ENCODE results near the gene HAS3.
"Not testable (repeated sequence)": the region's sequence is repeated elsewhere in the genome, so short reads cannot be mapped to it uniquely, and the experiment has no call there.

HAS3 gene

DNA sequence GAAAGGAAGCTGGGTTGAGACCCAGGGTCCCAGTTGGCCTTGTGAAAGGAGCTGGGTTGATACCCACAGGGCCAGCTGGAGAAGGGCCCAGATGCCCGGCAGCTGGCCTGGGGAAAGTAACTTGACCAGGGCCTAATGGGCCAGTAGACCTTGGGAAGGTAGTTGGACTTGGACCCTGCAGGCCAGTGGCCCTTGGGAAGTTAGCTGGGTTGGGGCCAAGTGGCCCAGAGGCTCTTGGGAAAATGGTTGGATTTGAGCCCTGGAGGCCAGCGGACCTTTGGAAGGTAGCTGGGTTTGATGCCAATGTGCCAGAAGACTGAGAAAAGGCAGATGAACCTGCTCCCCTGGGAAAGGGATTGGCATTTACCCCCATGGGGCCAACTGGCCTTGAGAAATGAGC lies 13.5 kb downstream of the HAS3 start:
- DNase-seq, result no peak

DNA sequence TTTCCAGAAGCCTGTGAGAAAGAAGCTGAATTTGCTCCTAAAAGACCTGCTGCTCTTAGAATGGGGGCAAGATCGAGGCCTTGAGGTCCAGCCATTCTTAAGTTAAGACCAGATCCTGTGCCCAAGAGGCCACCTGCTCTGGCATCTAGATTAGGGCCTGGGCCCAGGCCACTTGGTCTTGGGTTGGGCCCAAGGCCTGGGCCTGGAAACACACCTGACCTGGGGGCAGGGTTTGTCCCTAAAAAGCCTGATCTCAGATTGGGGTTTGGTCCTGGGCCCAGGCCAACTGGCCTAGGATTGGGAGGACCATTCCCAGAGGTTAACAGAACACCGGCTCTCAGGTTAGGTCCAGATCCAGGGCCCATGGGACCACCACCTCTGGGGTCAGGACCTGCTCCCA lies 14.1 kb downstream of the HAS3 start:
- DNase-seq, result no peak

DNA sequence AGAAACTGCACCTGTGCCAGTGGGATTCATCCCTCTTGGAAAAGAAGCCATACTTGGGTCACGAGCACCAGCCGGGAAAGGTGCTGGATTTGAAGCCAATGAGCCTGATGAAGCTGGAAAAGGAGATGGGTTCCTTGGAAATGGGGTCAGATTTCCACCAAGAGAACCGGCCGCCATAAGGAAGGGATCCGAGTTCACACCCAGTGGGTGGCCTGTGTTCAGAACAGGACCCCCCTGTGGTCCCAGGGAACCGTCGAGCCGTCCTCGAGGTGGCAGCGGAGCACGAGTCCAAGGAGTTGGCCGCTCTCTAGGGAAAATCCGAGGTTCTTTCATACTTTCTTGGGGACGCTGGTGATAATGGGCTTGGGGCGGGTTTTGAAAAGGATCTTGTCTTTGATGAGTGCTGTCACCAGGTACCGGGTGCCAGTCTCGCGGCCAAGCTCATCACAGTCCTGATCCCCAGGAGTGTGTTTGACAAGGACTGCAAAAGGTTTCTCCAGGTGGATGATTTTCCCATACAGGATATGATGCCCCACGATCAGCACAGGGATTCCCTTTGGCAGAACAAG lies 14.7 kb downstream of the HAS3 start:
- no peak for DNase-seq

DNA sequence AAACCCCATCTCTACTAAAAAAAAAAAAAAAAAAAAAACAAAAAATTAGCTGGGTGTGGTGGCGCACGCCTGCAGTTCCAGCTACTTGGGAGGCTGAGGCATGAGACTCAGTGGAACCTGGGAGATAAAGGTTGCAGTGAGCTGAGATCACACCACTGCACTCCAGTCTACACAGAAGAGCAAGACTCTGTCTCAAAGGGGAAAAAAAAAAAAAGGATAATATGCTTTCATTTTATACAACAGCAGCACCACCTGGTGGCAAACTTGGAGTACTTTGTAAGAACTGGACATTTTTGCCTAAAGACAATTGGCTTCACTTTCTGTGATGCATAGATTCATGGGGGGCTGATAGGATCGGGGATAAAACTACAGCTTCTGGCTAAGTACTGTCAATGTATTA lies 18.5 kb downstream of the HAS3 start:
- no peak for DNase-seq

DNA sequence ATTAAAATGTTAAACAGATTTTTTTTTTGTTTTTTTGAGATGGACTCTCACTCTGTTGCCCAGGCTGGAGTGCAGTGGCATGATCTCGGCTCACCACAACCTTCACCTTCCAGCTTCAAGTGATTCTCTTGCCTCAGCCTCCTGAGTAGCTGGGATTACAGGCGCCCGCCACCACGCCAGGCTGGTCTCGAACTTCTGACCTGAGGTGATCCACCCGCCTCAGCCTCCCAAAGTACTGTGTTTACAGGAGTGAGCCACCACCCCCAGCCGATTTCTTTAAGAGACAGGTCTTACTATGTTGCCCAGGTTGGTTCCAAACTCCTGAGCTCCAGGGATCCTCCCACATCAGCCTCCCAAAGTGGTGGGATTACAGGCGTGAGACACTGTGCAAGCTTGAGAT lies 19.0 kb downstream of the HAS3 start:
- not testable (repeated sequence) for DNase-seq

DNA sequence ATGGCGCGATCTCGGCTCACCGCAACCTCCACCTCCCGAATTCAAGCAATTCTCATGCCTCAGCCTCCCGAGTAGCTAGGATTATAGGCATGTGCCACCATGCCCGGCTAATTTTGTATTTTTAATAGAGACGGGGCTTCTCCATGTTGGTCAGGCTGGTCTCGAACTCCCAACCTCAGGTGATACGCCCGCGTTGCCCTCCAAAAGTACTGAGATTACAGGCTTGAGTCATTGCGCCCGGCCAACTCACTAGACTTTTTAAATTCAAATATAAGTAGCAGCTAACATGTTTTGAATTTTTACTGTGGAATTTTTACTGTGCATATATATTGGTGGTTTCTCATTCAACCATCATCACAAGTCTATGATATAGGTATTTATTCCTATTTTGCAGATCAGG lies 19.5 kb downstream of the HAS3 start:
- not testable (repeated sequence) for DNase-seq

DNA sequence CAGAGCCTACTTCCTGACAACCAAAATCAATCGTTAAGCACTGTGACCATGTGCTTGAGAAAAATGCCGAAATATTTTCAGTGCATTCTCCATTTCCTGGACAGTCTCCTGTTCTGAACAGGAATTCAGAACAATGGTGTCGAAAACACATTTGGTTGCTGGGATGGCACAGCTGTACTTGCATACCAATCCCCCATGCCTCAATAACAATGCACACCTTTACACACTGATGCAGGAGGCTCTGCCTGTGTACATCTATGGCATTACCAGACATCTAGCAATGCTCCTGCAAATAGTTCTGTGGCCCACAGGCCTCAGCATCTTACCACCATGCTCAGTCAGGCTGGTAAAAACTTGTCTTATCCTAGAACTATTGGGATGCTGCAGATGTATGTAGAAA lies 20.8 kb downstream of the HAS3 start:
- no peak for DNase-seq

DNA sequence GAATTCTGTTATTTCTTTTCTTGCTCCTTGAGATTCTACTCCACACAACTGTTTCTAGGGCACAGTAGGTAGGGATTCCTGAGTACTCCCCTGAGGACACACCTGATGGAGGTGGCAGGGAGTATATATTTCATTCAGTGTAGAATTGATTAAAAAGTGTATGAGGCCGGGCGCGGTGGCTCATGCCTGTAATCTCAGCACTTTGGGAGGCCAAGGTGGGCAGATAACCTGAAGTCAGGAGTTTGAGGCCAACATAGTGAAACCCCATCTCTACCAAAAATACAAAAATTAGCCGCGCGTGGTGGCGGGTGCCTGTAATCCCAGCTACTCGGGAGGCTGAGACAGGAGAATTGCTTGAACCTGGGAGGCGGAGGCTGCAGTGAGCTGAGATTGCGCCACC lies 21.3 kb downstream of the HAS3 start:
- DNase-seq, result not testable (repeated sequence)

DNA sequence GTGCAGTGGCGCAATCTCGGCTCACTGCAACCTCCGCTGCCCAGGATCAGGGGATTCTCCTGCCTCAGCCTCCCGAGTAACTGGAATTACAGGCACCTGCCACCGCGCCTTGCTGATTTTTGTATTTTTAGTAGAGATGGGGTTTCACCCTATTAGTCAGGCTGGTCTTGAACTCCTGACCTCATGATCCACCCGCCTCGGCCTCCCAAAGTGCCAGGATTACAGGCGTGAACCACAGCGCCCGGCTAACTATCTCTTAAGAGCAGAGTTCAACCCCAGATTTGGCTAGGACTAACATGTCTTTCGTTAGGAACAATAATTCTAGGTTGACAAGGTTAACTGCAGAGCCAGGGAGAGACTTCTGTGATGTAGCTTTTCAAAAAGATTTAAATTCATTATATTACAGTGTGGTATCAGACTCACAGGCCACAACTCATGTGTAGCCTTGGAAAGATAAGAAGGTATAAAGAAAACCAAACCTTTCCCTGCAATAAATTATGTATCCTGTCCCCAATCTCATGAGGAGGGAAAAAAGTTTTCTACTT lies 22.6 kb downstream of the HAS3 start:
- no peak for DNase-seq

DNA sequence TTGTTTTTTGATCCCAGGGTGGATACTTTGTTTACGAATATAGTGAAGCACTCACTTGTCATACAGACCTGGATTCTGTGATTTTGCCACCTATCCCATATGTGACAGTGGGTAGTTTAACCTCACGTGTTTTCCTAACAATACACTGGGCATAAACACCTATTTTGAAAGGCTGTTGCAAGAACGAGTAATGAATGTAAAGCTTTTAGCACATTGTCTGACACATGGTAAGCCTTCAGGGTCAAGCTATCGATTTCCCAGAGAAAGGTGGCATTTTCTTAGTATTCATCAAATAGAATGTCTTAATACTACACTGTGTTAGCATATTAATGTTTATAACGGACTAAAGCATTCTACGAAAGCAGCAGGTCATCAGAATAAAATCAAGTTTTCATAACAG lies 25.0 kb downstream of the HAS3 start:
- no peak for DNase-seq

DNA sequence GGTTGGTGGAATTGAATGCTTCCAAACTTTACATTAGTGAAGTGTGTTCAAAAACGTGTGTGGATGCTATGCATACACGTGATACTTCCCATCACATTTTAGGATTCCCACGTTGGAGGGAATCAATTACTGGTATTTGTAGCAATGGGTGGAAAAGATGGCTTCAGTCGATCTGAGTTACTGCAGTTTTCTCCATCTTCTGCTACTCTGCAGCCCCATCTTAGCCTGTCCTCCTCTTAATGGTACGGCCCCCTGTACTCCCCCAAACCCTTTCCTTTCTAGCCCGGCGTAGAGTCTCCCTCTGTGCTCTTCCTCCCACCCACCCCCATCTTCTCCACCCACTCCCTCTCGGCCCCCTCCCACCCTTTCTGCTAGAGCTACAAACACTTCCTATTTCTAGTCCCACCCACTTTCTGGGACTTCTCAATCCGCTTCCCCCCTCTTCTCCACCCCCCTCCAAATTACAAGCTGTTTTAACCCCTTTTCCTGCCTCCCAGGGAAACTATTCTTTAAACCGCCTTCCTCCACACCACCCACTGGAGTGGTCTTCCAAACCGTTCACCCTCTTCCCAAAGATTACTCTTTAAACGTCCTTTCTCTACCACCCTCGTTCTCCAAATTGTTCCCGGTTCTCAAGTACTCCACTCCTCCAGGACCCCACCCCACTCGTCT lies 25.9 kb downstream of the HAS3 start:
- DNase-seq, result no peak

DNA sequence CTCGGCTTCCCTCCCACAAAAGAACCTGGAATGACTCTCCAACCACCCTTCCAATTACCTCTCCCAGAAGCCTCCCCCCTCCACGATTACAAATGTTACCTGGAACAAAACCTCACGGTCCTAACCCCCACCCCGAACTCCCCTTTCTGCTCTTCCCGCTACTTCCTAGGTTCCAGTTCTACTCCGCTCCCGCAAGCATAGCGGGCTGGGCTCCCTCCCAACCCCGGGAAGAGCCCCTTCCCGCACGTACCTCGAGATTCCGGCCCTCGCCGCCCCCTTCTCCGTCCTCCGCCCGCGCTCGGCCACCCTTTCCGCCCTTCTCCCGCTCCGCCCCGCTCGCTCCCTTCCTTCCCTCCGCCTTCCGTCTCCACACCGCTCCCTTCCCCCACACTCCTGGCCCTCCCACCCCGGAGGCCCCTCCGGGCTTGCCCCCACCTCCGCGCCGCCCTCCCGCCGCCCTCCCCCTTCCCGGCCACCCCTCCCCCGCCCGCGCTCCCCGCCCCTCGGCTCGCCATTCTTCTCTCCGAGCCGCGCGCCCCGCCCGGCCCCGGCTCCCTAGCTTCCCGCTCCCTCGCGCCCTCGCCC lies 26.5 kb downstream of the HAS3 start:
- DNase-seq, result no peak

DNA sequence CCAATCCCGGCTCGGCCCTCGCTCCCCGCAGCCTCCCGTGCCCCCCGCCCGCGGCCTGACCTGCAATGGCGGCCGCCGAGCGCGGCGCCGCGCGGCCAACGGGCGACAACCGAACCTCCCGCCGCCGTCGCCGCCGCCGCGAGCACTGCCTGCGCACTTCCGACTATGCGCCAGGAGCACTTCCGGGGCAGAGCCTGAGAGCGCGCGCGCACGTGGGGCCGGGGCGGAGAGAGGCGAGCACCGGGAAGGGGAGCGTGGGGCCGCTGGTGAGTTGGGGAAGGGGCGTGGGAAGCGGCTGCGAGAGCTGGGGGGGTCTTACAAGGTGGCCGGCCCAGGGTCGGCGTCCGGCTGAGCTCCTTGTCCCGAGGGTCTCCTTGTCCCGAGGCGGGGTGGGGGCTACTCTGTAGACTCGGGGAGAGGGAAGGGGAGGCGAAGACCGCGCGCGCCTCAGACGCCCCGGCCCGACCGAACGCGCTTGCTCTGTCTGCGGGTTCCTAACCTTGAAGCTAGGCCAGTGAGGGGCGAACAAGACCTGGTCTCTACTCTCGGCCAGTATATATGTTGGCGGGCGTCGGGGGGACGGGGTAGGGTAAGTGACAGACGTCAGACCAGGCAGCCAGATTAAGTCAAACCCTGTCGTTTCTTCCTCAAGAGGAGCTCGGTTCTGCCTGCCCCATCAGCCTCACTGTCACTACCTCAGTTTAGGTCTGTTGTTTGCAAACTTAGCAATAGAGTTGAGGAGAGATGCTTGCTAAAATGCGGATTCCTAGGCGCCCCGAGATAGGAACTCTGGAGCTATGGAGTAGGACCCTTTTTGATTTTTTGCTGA lies 27.2 kb downstream of the HAS3 start, which contains the start of the genes CHTF8 and UTP4:
TSS of gene CHTF8 (minus strand) at position 165 of the 829 bp plus-strand sequence. CDS start 11,130 bp downstream, outside the sequence.
TSS of gene UTP4 (plus strand) at position 226 of the 829 bp plus-strand sequence. CDS start 811 bp downstream, outside the sequence.
- DNase-seq, result no peak

DNA sequence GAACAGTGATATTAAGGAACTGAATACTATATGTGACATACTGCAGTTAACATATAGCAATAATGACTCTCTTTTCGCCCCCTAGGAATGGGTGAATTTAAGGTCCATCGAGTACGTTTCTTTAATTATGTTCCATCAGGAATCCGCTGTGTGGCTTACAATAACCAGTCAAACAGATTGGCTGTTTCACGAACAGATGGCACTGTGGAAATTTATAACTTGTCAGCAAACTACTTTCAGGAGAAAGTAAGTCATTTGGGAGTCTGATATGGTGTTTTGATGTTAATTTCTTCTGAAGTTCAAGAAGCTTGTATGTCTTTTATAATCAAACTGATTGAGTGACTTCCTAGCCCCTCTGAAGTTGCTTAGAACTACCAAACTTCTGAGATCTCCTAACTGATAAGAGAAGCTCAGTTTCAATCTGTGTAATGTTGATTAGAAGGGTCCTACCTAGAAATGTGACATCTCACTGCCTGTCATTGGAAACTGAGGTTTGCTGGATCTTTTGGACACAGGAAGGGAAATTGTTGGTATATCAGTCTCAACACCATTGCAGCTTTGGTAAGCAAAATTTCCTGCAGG lies 28.0 kb downstream of the HAS3 start:
- no peak for DNase-seq

DNA sequence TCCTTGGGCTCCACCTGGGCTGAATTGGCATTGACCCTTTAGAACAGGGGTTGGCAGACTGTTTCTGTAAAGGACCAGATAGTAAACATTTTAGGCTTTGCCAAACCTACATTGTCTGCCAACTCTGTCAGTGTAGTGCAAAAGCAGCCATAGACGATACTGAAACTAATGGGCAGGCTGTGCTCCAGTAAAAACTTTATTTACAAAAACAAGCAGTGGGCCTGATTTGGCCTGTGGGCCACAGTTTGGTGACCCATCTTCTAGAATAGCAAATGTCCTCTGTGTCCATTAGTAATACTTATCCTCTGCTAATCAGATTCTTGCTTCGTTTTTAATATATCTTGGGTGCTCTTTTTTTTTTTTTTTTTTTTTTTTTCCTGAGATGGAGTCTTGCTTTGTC lies 33.2 kb downstream of the HAS3 start:
- no peak for DNase-seq

DNA sequence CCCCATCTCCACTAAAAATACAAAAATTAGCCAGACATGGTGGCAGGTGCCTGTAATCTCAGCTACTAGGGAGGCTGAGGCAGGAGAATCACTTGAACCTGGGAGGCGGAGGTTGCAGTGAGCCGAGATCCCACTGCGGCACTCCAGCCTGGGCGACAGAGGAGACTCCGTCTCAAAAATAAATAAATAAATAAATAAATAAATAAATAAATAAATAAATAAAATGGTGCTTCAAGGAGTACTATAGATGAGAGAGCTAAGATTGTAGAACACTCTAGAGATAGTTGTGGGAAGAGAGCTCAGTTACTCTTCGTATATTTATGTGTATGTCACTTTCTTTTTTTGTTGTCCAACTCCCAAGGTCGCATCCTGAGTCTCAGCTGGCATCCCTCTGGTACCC lies 34.0 kb downstream of the HAS3 start:
- DNase-seq, result not testable (repeated sequence)

DNA sequence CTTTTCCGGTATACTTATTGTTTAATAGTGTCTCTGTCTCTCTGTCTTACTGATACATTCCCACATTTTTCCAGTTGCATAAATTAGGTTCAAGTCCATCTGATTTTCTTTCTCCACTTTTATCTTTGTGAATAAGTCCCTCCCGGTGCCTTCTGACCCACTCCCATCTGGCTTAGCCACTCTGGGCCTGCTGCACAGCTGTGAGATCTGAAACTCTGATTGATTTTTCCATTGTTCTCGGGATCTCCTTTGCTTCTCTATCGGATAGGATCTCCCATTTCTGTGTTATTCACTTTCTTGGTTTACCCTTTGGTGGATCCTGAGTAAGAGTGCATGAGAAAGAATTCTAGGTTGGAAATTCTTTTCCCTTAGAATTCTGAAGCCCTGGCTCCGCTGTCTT lies 35.6 kb downstream of the HAS3 start:
- DNase-seq, result no peak

DNA sequence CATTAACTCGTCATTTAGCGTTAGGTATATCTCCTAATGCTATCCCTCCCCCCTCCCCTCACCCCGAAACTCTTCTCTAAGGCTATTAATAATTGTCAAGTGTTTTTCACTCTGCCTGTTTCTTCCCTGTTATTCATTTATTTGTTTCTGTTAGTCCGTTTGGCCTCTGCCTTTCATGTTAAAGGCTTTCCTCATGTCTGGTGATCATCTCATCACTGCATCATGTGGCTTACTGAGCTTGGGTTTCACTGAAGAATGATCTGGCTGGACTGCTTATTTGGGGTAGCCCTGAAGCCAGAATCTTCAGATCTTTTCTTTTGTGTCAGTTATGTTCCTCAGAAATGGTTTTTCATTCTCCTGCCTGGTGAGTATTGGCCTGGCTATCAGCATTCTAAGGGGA lies 36.5 kb downstream of the HAS3 start:
- no peak for DNase-seq

DNA sequence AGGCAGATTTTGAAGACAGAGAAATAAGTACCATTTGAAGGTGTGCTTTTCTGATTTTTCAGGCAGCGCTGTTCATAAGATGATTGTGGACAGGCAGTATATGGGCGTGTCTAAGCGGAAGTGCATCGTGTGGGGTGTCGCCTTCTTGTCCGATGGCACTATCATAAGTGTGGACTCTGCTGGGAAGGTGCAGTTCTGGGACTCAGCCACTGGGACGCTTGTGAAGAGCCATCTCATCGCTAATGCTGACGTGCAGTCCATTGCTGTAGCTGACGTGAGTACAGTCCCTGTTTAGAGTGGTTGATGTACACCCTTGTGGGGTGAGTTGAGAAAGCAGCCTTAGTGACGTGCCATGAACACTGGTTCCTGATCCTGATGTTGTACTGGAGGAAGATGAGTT lies 37.7 kb downstream of the HAS3 start:
- DNase-seq, result no peak

DNA sequence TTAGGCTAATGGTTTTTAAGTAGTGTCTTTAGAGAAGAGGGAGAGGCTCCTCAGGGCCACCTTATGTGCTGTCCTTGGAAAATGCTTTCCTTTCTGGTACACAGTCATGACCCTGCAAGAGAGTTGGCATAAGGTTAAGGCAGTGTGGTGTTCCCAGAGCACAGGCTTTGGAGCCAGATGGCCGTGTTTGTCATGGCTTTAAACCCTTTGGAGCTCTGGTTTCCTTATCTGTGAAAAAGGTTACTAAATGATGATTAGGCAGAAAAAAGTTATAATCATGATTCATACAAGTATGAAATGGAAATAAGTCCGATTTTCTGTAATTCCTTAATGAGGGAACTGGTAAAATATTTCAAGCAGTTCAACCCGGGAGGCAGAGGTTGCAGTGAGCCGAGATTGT lies 40.2 kb downstream of the HAS3 start:
- DNase-seq, result no peak

DNA sequence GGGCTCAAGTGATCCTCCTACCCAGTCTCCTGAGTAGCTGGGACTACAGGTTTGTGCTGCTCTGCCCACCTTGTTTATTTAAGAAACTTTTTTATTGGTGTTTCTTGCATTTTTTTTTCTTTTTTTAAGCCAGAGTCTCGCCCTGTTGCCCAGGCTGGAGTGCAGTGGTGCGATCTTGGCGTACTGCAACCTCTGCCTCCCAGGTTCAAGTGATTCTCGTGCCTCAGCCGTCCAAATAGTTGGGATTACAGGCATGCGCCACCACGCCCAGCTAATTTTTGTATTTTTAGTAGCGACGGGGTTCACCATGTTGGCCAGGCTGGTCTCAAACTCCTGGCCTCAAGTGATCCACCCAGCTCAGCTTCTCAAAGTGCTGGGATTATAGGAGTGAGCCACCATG lies 44.2 kb downstream of the HAS3 start:
- DNase-seq, result not testable (repeated sequence)

DNA sequence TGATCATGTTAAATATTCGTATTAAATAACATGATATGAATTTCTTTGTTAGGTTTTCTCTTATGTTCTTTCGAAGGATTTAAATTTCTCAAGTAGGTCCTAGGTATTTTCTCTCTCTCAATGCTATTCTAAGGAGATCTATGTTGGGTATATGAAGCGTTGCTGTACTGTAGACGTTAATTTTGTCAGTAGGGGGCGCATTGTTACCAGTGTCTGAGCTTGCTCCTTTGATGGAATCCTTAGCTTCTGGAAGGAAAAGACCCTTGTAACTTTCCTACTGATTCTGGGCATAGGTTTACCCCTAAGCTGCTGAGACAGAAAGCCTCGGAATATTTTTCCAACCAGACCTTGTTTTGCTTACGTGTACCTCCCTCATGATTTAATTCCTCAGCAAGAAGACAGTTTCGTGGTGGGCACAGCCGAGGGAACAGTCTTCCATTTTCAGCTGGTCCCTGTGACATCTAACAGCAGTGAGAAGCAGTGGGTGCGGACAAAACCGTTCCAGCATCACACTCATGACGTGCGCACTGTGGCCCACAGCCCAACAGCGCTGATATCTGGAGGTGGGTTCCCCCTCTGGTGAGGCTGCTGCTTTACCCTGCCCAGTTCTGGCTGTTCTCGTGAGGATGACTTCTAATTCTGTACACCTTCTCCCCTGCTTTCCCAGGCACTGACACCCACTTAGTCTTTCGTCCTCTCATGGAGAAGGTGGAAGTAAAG lies 44.9 kb downstream of the HAS3 start:
- no peak for DNase-seq
